Frontal cortex (tissue), 4 donors: ENCODE measurements around the gene CENPU. TPM values are rescaled to one million over a fixed set of nuclear protein-coding genes. Genes with fewer than 3 reads are reported as not detected.
"Not testable (repeated sequence)": the region's sequence is repeated elsewhere in the genome, so short reads cannot be mapped to it uniquely, and the experiment has no call there.

Experiments used
- DNase-seq, 2 donors: peaks; one replicate each; pipeline ENCODE4 v3.0.0; 2012; ENCODE audit warnings: low spot score in 2 of 2
- FAIRE-seq: peaks from 2 replicates; lab custom pipeline; 2012; peaks lifted over from hg19 to GRCh38; lab: Jason Lieb, UNC
- total RNA-seq: library from RNA; depleted of rRNA; stranded (reverse); fragments of >200 nt; gene quantifications from one replicate; pipeline ENCODE4 v1.2.3, GENCODE V29; 2014
- donor health status: control.
- donor health status: control.
- donor health status: control.

The CENPU gene
- total RNA-seq, 1 donor from 2014 or later = 6.1 TPM

DNA sequence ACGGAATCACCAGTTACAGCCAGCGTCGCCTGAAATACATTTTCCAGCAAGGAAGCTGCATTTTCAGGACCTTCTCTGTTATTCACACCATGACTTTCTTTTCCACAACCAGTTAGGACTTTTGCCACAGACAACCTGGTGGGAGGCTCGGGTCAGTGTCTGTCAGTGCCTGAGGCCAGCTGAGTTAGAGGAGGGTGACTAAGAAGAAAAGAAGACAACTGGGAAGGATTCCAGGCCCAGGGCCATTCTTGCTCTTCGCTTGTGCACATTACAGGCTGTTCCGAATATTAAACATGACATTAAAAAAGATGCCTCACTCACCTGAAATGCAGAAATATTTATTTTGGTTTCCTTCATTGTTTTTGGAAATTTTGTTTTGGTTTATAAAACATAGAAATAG lies 21.4 kb upstream of the CENPU start:
- FAIRE-seq = no peak
- no peak for DNase-seq

DNA sequence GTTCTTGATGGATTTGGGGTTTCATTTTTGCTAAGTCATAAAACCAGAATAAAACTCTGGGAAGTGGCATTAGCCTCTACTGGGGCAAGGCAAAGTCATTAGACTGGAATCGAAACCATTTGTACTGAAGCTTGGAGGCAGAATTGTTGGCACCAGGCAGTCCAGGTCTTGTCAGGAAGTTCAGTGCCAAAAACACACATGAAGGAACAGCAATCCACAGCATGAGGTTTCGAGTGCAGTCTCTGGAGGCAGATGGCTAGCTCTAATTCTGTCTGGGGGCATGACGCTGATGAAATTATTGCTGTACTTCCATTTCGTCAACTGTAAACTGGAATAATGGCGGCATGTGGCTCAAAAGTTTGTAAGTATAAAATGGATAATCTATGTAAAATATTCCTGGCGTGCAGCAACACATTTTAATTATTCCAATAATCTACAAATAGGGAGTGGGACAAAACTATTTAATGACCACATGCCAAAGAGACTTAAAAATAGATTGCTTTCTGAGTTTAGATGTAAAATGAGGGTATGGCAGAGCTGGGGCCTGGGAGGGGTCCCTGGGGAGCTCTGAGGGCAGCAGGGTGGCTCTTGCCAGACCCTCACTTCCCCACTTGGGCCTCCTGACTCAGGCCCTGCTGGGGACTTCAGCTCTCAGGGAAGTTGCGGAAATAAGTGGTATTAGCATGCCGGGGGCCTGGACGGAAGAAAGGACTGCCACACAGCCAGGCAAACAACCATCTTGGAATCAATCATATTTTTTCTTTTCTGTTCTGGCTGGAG lies 18.8 kb upstream of the CENPU start:
- DNase-seq = no peak
- FAIRE-seq = no peak

DNA sequence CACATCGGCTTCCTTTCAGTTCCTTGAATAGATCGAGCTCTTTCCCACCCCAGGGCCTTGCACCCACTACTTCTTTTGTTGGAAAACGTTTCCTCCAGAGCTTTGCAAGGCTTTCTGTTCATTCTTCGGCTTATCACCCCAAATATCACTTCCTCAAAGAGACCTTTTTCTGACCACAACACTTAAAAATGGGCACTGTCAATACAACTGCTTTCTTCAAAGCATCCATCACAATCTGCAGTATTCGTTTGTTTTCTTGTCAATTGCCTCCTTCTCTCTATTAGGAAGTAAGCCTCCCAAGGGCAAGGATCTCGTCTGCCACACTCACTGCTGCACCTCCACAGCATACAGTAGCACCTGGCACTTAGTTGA lies 17.7 kb upstream of the CENPU start:
- DNase-seq = no peak
- FAIRE-seq = no peak

DNA sequence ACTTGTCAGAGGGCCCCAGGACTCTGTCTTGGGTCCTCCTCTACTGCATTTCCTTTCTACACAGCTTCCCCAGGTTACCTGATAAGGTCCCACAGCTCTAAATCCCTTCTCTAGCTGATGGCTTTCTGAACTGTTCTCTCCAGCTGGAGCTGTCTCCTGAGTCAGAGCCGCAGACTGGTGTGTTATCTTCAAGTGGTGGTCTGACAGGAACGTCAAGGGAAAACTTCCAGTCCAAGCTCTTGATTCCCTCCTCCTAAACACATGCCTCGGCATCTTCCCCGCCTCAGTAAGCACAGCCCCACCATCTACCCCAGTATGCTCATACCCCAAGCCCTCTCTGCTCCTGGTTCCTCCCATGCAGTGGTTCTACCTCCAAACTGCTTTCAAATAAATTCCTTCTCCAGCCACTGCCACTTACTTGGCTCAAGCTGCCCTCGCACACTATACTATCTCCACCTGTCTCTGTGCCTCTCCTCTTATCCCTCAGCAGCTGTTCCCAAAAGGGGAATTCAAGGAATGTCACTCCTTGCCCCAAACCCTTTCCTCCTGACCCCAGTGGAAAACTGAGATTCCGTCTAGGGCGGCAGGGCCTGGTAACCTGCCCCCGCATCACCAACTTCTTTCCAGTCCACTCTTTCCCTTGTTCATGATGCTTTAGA lies 17.2 kb upstream of the CENPU start:
- FAIRE-seq = no peak
- DNase-seq = no peak

DNA sequence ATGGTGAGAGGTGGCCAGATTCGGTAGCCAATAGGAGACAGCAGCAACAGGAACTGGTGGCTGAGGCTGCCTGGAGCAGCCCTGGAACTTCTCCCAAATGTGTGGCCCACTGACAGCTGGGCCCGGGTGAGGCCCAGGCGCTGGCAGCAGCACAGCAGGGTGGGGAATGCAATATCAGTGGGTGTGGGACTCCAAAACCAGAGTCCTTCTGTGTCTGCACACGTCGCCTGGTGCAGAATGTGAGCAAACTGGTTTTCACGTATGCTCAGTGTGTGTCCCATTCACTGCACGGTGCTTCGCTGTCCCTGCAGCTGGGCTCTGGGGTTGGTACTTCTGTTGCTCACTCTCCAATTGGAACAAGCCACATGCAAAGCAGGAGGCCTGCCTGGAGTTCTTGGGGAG lies 14.4 kb upstream of the CENPU start:
- no peak for FAIRE-seq

DNA sequence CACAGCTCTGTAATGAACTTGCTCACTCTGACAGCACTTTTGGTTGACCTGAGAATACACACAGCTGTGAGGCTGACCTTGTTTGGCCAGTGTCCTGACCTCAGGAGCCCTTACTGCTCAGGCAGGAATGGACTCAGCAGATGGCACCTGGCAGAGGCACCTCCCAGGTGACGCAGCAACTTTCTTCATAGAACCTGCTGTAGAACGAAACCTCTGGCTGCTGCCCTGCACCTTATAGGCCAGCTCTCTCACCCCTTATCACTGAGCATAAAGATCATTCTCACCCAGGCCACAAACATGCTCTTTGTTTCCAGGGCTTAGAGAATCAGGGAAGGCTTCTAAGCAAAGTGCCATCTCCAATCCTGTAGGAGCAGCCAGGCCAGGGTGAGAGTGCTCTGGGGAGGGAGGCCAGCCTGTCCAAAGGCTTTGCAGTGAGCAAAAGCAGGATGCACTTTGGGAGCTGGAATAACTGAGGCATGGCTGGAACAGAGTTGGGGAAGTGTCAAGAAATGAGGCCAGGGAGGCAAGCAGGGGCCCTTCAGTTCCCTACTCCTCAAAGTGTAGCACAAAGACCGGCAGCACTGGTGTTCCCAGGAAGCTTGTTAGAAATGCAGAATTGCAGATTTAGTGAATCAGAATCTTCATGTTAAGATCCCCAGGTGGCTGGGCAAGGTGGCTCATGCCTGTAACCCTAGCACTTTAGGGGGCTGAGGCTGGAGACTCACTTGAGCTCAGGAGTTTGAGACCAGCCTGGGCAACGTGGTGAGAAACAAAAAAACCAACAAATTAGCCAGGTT lies 13.3 kb upstream of the CENPU start:
- no peak for FAIRE-seq
- no peak for DNase-seq

More for the DNA sequence above, 14.4 kb upstream of the CENPU start:
- no peak for DNase-seq

DNA sequence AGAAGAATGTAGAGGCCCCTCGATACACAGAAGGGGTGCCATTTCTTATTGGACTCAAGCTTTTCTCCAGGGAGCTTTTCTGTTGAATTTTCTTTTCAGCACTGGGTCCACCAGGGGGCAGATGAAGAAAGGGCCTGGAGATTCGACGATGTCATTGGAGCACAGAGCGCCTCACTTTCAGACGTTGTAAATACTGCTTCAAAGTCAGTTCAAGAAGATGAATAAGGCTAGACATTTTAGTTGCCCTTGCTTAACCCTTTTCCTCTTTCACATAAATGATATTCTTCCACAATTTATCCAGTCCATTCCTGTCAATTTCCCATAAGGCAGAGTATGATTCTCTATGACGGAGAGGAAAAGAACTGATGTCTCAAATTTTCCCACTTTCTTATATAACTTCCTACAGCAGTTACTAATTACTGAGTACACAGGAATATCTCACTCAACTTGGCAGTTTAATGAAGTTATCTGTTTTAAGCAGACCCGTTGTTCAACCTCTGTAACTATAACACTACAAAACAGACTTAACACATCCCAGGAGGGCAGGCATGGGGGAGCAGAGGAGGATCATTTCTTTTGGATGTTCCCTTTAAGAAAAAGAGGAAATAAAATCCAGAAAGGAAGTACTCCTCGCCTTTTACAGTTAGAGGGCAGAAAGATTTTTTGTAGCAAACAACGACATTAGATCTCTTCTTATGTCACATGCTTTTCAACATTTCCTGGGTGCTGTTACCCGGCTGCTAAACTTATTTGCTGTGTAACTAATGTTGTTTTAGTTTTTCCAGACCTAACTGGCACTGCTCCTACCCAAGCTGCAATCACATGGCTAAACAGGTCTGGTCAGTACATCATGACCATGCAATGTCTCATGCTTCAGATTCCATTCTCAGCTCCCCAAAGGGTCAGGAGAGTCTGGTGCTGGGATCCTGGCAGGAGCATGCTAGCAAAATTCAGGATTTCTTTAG lies 12.2 kb upstream of the CENPU start:
- DNase-seq (peak; percentile 75 to 82), FAIRE-seq (peak; percentile 30)

DNA sequence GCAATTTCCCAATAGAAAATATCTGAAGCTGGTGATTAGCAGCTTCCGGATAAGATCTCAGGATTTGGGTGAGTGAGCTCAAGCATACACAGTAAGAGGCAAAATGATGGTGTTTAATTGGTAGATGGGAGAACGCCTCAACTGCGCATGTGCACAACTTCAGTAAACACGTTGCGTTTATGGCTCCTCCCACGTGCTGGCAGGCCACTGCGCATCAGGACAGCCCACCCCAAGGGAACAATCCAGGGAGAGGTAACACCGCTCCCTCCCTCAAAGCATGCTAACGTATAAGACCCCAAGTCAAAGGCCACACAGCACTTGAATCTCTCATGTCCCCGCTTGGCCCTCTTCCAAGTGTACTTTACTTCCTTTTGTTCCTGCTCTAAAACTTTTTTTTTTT lies 10.3 kb upstream of the CENPU start:
- DNase-seq = no peak
- FAIRE-seq = no peak

DNA sequence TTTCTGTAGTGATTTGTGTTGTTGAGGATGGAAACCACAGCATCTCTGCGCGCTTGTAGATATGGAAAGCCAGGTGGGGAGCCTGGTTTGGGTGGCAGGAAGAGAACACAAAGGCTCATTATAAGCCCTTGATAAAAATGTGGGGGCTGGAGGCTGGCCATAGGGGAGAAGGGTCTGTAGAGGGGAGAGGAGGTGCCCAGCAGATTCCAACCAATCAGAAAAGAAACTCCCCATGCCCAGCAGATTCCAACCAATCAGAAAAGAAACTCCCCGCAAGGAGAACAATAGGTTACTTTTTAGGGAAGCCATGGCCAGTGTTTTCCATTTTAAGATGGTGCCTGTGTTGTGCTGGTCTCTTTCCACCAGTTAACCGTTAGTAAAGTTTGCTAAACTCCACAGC lies 9.8 kb upstream of the CENPU start:
- DNase-seq (no peak), FAIRE-seq (no peak)

DNA sequence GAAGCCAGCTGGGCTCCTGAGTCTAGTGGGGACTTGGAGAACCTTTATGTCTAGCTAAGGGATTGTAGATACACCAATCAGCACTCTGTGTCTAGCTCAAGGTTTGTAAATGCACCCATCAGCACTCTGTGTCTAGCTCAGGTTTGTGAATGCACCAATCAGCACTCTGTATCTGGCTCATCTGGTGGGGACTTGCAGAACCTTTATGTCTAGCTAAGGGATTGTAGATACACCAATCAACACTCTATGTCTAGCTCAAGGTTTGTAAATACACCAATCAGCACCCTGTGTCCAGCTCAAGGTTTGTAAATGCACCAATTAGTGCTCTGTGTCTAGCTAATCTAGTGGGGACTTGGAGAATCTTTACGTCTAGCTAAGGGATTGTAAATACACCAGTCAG lies 7.8 kb upstream of the CENPU start:
- not testable (repeated sequence) for FAIRE-seq

DNA sequence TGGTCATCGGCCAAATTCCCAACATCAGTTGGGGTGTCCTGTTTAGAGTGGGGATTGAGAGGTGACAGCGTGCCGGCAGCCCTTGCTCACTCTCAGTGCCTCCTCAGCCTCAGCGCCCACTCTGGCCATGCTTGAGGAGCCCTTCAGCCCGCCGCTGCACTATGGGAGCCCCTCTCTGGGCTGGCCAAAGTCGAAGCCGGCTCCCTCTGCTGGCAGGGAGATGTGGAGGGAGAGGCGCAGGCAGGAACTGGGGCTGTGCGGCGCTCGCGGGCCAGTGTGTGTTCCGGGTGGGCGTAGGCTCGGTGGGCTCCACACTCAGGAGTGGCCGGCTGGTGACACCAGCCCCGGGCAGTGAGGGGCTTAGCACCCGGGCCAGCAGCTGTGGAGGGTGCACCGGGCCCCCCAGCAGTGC lies 7.1 kb upstream of the CENPU start:
- FAIRE-seq (no peak), DNase-seq (no peak)

More for the DNA sequence above, 7.8 kb upstream of the CENPU start:
- DNase-seq = not testable (repeated sequence)

DNA sequence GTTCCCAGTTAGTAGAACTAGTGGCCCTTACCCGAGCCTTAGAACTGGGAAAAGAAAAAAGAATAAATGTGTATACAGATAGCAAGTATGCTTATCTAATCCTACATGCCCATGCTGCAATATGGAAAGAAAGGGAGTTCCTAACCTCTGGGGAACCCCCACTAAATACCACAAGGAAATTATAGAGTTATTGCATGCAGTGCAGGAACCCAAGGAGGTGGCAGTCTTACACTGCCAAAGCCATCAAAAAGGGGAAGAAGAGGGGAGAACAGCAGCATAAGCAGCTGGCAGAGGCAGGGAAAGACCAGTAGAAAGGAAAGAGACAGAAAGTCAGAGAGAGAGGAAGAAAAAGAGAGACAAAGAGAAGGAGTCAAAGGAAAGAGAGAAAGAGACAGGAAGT lies 5.7 kb upstream of the CENPU start:
- FAIRE-seq, DNase-seq: not testable (repeated sequence)

DNA sequence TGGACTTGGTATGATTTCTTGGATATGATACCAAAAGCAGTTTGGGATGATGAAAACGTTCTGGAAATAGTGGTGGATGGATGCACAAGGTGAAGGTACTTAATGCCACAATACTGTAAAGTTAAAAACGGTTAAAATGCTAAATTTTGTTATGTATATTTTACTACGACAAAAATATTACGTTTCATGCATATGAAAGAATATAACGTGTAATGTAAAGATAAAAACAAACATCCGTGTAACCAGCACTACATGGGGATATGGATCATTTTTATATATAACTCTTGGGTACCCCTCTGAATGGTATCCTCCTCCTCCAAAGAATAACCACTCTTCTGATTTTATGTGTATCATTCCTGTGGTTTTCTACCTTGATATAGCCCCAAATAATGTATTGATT lies 862 bp upstream of the CENPU start:
- no peak for DNase-seq
- FAIRE-seq = no peak

DNA sequence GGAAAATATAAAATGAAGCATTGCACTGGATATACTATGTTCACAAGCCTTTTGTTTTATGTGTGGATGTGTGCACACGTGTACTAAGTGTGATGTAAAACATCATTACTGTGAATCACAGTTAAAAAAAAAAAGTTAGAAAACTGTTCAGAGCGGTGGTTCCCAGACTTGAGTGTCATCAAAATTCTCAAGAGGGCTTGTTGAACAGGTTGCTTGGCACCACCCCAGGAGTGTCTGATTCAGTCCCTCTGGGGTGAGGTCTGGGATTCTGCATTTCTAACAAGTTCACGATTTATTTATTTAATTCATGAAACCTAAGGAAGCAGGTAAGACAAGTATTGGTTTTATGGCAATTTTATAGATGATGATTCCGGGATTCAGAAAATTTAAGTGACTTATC lies 1.8 kb downstream of the CENPU start:
- DNase-seq = no peak
- no peak for FAIRE-seq

DNA sequence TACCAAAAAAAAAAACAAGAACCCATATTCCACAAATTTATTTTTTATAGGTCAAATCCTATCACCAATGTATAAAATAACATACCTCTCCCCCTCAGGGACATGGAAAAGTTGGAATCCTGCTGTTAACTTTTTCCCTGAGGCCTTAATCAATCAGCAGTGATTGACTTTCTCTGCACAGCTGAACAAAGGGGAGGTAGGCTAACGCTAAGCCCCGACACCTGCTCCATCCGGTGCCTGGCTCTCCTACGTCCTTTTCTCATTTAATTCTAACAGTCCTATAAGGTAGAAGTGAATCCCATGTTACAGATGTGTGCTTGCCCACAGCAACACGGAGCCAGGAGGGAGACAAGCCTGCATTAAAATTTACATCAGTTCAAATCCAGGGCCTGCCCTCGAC lies 2.8 kb downstream of the CENPU start:
- no peak for DNase-seq
- no peak for FAIRE-seq

DNA sequence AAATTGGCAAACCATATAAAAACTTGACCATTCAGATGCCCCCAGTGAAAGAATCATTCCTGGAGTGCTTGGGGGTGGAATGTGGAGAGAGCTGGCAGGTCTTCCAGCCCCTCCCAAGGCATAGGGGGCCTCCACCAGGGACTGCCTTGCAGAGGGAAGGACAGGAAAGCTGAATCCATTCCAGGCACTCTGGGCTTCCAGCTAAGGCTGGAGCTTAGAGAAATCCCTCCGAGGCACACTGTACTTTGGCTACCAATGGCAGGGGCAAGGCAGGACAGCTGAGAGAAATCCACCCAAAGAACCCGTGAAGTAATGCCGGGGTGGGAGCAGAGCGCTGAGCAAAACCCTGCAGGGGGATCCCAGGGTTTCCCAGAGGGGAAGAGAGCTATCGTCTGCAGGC lies 4.0 kb downstream of the CENPU start:
- DNase-seq (no peak), FAIRE-seq (no peak)

DNA sequence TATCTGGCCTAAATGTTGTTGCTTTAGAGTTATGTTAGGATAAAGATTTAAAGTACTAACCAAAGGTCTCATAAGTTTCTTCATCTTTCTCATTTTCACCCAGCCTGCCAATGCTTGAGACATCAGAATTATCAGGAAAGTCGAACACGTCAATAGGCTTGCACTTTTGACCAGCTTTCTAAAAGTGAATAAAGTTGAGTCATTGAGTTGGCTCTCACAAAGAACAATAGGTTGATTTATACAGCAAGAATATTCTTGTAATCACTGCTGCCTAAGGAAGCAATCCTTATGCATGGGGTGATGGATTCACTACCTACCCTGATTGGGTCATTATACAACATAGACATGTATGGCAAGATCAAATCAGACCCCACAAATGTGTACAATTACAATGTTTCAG lies 5.0 kb downstream of the CENPU start:
- DNase-seq = no peak
- no peak for FAIRE-seq

DNA sequence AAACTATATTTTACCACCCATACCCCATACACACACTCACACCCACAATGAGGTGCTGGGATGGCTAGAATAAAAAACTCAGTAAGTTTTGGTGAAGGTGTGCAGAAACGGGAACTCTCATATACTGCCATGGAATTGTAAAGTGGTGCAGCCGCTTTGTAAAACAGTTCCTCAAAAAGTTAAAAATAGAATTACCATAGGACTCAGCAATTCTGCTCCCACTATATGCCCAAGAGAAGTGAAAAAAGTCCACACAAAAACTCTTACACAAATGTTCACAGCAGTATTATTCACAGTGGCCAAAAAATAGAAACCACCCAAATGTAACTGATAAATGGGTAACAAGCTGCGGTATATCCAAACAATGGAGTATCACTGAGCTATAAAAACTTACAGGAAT lies 6.5 kb downstream of the CENPU start:
- DNase-seq (no peak), FAIRE-seq (no peak)

DNA sequence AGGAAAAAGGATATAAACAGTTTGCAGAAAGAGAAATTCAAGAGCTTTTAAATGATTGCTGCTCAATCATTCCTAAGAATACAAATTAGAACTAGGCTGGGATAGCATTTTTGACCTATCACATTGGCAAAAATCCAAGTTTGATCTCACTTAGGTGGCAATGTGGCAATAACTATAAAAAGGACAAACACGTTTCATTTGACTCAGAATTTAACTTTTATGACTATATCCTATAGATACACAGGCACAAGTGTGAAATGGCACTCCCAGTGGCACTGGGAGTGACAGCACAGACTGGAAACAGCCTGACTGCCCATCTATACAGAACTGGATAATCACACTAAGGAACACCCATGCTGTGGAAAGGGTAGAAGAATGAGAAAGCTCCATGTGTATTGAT lies 11.1 kb downstream of the CENPU start:
- no peak for DNase-seq
- no peak for FAIRE-seq

DNA sequence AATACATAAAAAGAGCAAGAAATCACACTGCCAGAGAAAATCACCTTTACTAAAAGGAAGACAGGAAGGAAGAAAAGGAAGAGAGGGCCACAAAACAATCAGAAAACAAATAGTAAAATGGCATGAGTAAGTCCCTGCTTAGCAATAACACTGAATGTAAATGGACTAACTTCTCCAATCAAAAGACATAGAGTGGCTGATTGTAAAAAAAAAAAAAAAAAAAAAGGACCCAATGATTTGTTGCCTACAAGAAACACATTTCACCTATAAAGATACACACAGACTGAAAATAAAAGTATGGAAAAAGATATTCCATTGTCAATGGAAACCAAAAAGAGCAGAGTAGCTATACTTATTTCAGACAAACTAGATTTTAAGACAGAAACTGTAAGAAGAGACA lies 12.6 kb downstream of the CENPU start:
- FAIRE-seq (no peak), DNase-seq (no peak)
